NCI-H1105 (cell line): Measurements from ENCODE around the gene HIBCH.
"Not testable (repeated sequence)": the region's sequence is repeated elsewhere in the genome, so short reads cannot be mapped to it uniquely, and the experiment has no call there.

Experiments
- DNase-seq: peaks from one replicate; lab custom pipeline; 2025; lab: John Stamatoyannopoulos, UW

The HIBCH gene

DNA sequence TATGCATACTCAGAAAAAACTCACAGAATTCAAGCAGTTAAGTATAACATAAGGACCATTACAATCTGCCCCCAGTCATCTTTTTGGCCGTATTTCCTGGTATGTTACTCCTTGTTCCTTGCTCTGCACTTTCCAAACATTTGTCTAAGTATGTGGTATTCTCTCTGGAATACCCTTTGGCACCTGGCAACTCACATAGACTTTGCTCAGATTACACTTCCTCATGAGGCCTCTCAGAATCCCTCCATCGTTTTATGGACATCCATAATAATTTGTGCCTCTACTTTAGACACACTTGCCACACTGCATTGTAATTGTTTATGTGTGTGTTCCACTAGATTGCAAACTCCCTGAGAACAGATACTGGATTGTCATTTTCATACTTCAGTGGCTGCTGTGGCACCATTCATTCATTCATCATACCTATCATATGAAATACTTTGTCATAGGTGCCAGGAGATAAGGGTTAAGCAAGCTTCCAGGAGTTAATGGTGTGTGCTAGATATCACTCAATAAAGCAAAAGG lies 84.0 kb downstream of the HIBCH start:
- no peak for DNase-seq

GRCh38 chr2:190235101-190235500 lies 84.5 kb downstream of the HIBCH start:
- DNase-seq = no peak

GRCh38 chr2:190223989-190224388 lies 95.6 kb downstream of the HIBCH start:
- DNase-seq = not testable (repeated sequence)

- DNase-seq = not testable (repeated sequence)
These were observed 96.9 kb downstream of the HIBCH start for GRCh38 chr2:190222745-190223144.

- DNase-seq = no peak
These were observed 98.2 kb downstream of the HIBCH start for GRCh38 chr2:190221429-190221828.

DNA sequence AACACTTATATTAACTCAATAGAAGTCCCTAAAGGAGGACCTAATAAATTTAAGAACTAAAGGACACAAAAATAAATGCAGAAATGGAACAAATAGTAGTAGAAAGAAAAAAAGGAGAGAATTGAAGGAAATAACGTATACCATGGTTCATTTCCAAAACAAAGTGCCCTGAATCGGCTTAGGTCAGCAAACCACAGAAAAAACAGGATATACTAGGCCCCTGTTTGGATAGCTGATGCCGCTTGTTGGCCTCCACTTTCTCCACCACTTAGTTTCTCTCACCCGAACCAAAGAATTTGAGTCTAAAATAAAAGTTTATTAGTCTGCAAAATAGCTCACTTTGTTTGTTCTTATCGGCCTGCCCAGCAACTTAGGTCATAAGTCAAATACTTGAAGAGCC lies 100.4 kb downstream of the HIBCH start:
- DNase-seq = no peak

GRCh38 chr2:190217616-190218015 lies 102.0 kb downstream of the HIBCH start:
- DNase-seq = no peak

- DNase-seq = peak; percentile 67
These were observed 102.8 kb downstream of the HIBCH start for GRCh38 chr2:190216829-190217228.

- DNase-seq = no peak
These were observed 104.0 kb downstream of the HIBCH start for GRCh38 chr2:190215620-190216019.

GRCh38 chr2:190214426-190215194 lies 105.0 kb downstream of the HIBCH start:
- no peak for DNase-seq

DNA sequence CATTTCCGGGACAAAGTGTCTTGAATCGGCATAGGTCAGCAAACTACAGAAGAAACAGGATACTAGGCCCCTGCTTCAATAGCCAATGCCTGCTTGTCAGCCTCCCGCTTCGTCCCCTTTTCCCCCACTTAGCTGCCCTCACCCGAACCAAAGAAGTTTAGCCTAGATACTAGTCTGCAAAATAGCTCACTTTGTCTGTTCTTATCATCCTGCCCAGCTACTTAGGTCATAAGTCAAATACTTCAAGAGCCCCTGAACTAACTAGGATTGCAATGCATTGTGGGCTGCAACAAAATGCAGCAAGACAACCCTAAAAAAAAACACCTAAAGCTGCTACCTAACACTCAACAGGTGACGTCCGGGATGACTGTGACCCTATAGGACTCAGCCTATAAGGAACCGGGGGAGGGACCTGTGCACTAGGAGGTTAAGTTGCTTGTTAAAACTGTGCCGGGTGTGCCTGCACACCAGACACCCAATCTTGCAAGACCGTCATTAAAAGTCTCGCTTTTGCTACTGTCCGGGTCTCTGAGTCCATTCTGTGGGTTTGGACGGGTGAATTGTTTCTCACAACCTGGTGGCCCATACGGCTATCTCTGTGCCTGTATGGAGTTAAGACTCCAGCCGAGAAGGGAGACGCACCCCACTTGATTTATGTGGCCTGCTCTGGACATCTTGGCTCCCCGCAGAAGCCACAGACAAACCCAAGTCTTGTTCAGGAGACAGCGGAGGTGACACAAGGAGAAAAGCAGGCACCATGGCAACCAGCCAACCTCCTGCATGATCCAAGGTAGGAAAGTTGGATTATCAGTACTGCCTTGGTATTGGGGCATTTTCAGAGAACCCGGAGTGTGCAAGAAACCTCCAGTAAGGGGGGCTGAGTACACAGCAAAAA lies 105.9 kb downstream of the HIBCH start:
- no peak for DNase-seq

- no peak for DNase-seq
These were observed 109.2 kb downstream of the HIBCH start for GRCh38 chr2:190210471-190210870.

- DNase-seq = no peak
These were observed 110.1 kb downstream of the HIBCH start for GRCh38 chr2:190209559-190209958.

- no peak for DNase-seq
These were observed 111.7 kb downstream of the HIBCH start for GRCh38 chr2:190207930-190208329.

DNA sequence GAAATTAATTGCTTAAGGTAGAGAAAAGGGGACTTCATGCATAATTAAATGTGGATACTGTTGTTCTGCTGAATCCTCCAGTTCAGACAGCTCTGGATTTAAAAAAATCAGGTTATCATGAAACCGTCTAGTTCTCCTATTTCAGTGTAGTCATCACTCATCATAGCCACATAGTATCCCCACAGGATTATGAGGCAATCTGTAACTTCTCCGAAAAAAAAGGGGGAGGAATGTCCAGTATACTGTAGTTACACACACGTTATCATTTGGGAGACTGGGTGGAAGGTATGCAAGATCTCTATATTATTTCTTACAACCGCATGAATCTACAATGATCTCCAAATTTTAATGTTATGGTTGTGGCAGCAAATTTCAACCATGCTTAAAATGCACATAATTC lies 114.0 kb downstream of the HIBCH start:
- no peak for DNase-seq

DNA sequence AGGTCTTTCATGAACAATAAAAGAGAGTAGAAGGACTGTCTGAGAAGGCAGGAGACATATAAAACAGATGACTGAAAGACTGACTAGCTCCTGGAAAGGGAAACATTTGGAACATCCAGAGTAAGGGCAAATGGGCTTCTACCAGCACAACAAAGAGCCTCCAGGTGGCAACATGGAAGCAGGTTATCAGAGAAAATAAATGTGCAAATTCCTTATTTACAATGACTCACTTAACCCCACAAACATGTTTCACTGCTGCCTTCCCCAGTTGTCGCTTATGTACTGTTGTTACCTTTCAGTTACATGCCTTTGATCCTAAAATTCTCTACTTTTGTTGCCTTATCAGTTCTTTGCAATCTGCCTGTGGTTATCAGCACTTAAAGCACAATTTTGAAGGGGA lies 117.0 kb downstream of the HIBCH start:
- DNase-seq = no peak

- no peak for DNase-seq
These were observed 117.6 kb downstream of the HIBCH start for GRCh38 chr2:190202018-190202417.

DNA sequence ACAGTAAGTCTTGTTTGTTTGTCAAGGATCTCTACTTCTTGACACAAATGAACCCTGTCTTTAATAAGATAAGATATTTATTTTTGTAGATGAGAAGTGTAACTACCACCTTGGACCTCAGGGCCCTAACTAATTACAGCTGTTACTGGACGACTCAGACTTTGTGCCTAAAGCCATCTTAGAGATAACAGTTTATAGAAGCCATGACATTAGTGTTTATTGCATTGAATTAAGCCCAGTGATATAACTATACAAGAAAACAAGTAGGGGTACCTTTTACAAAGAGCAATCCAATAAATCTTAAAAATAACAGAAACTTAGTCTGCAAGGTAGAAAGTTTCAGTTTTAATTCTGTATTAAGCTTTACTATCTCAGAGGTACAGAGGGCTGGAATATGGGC lies 119.0 kb downstream of the HIBCH start:
- no peak for DNase-seq

DNA sequence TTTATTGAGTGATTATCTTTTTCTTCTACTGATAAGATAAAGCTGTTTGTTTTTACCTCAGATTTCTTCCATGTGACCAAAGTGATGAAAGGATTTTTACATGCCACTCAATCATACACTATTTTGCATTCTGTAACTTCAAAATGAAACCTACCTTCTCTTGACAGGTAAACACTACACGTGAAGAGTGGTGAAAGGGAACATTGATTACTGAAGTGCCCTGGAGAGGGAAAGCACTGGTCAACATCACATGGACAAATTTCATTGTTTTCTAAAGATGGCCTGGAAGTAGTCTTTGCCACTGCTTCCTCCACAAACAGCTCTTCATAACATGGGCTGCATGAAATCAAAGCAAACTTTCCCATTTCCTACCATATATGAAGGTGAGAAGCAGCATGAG lies 120.1 kb downstream of the HIBCH start:
- no peak for DNase-seq

DNA sequence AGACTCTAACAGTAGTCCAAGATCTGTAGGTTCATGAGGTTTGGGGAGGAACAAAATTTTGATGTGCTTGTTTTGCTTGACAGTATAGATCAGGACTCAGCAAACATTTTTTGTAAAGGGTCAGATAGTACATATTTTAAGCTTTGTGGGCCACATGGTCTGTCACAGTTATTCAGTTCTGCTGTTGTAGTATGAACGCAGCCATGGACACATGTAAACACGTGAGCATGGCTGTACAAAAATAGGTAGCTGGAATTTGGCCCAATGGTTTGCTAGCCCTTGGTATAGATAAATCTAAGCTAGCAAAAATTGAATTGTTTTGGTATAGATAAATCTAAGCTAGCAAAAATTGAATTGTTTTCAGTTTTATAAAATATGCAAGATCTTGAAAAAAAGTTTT lies 120.5 kb downstream of the HIBCH start:
- no peak for DNase-seq

GRCh38 chr2:190197143-190197720 lies 122.4 kb downstream of the HIBCH start:
- DNase-seq = no peak

- DNase-seq = no peak
These were observed 129.0 kb downstream of the HIBCH start for GRCh38 chr2:190190507-190191162.
